DND-41 (cell line): ENCODE results near the gene IL15.
"Not testable (repeated sequence)": the region's sequence is repeated elsewhere in the genome, so short reads cannot be mapped to it uniquely, and the experiment has no call there.

ENCODE experiments used
- ATAC-seq: fragments of 200-7000 bp; cut with Tn5 transposase; 3 replicates; pipeline ENCODE4 v1.9.1; 2021; ENCODE audit warnings: low read depth; ENCODE audit not compliant: insufficient read depth
- DNase-seq: peaks from one replicate; pipeline ENCODE4 v3.0.0-alpha.2; 2020
- H2AFZ ChIP-seq: 2 replicates; pipeline ENCODE4 v1.6.0; 2012; ENCODE audit warnings: low read depth, low read length
- H3K27ac ChIP-seq: 2 replicates; pipeline ENCODE4 v1.5.1; 2012; ENCODE audit warnings: low read length, inconsistent platforms
- H3K27me3 ChIP-seq: fragments of 200-600 bp; sonication (generic); 2 replicates; pipeline ENCODE4 v1.6.0; 2012; ENCODE audit warnings: low read length, mild to moderate bottlenecking, inconsistent platforms; ENCODE audit not compliant: insufficient read depth, poor library complexity
- H3K36me3 ChIP-seq: 2 replicates; pipeline ENCODE4 v1.5.1; 2012; ENCODE audit warnings: low read length, inconsistent platforms; ENCODE audit not compliant: insufficient read depth
- H3K4me1 ChIP-seq: 2 replicates; pipeline ENCODE4 v1.5.1; 2012; ENCODE audit warnings: mild to moderate bottlenecking, low read length; ENCODE audit not compliant: insufficient read depth
- H3K4me2 ChIP-seq: 2 replicates; pipeline ENCODE4 v1.6.0; 2012; ENCODE audit warnings: mild to moderate bottlenecking, moderate library complexity, low read length, inconsistent platforms; ENCODE audit not compliant: insufficient read depth
- H3K4me3 ChIP-seq, 2 experiments: fragments of 200-600 bp in 1 of 2; shearing (Covaris generic) in 1 of 2; 2 replicates each; pipeline ENCODE4 v1.5.1; 2012 to 2016; ENCODE audit warnings: inconsistent platforms in 2 of 2, low read length in 2 of 2, mild to moderate bottlenecking in 2 of 2, low read depth in 1 of 2, moderate library complexity in 1 of 2
- H3K79me2 ChIP-seq: 2 replicates; pipeline ENCODE4 v1.6.0; 2012; ENCODE audit warnings: low read length, inconsistent platforms; ENCODE audit not compliant: insufficient read depth
- H3K9ac ChIP-seq: 2 replicates; pipeline ENCODE4 v1.6.0; 2012; ENCODE audit warnings: low read depth, mild to moderate bottlenecking, inconsistent platforms, low read length, moderate library complexity
- H3K9me3 ChIP-seq: 2 replicates; pipeline ENCODE4 v1.5.1; 2012; ENCODE audit warnings: low read length, moderate library complexity, mild to moderate bottlenecking, inconsistent platforms; ENCODE audit not compliant: insufficient read depth, severe bottlenecking
- H4K20me1 ChIP-seq: 2 replicates; pipeline ENCODE4 v1.6.0; 2012; ENCODE audit warnings: low read length; ENCODE audit not compliant: insufficient read depth
- EZH2 ChIP-seq: IDR thresholded peaks from 3 replicates; pipeline ENCODE4 v1.6.1; 2012; ENCODE audit warnings: borderline replicate concordance, low read depth, mild to moderate bottlenecking, moderate library complexity, low read length, inconsistent platforms; ENCODE audit not compliant: severe bottlenecking
- TF ChIP-seq, protein P1 (sequence below): IDR thresholded peaks from 2 replicates; pipeline ENCODE4 v1.5.1; 2012; ENCODE audit warnings: borderline replicate concordance, low read length, moderate library complexity, mild to moderate bottlenecking; ENCODE audit not compliant: poor library complexity, severe bottlenecking; ENCODE audit errors: extremely low read depth

IL15 gene

GRCh38 chr4:141730805-141731204, 94.4 kb downstream of the IL15 start:
- H4K20me1 ChIP-seq: no peaks in the 10 kb centered on the region
- H3K4me2 ChIP-seq: no peak overlapping the region
- no peak overlapping the region for H3K27ac ChIP-seq
- no peaks in the 10 kb centered on the region for H3K79me2 ChIP-seq
- ATAC-seq (no peak), DNase-seq (no peak)
- H3K36me3 ChIP-seq: no peaks in the 10 kb centered on the region
- H3K4me3 ChIP-seq: no peak overlapping the region
- H3K4me1 ChIP-seq: no peaks in the 10 kb centered on the region
- H3K9ac ChIP-seq: no peak overlapping the region
- TF ChIP-seq EZH2: no peak
- TF ChIP-seq, protein P1, sequence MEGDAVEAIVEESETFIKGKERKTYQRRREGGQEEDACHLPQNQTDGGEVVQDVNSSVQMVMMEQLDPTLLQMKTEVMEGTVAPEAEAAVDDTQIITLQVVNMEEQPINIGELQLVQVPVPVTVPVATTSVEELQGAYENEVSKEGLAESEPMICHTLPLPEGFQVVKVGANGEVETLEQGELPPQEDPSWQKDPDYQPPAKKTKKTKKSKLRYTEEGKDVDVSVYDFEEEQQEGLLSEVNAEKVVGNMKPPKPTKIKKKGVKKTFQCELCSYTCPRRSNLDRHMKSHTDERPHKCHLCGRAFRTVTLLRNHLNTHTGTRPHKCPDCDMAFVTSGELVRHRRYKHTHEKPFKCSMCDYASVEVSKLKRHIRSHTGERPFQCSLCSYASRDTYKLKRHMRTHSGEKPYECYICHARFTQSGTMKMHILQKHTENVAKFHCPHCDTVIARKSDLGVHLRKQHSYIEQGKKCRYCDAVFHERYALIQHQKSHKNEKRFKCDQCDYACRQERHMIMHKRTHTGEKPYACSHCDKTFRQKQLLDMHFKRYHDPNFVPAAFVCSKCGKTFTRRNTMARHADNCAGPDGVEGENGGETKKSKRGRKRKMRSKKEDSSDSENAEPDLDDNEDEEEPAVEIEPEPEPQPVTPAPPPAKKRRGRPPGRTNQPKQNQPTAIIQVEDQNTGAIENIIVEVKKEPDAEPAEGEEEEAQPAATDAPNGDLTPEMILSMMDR: no peak
- H3K27me3 ChIP-seq: no peaks in the 10 kb centered on the region
- H2AFZ ChIP-seq: no peak overlapping the region
- H3K9me3 ChIP-seq: no peaks in the 10 kb centered on the region

DNA sequence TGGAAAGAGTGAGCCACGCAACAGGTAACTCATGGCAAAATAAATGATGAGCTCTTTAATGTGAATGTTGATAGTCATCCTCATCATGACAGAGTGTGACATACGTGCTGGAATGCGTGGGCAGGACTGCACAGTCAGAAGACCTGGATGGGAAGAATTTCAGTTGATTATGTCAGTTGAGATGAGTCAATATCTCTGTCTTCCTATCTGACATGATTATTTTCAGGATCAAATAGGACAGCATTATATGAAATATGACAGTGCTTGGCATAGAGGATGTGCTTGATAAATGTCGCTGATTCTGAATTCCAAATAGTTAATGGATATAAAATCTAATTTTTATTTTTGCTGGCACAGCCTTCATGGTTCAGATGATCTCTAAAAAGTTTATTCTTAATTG, 95.1 kb downstream of the IL15 start:
- no peaks in the 10 kb centered on the region for H3K36me3 ChIP-seq
- H3K27ac ChIP-seq: no peak overlapping the region
- TF ChIP-seq, protein P1: no peak
- TF ChIP-seq EZH2: no peak
- H3K27me3 ChIP-seq: no peaks in the 10 kb centered on the region
- no peak for ATAC-seq
- no peak for DNase-seq
- H3K4me1 ChIP-seq: no peaks in the 10 kb centered on the region
- H3K4me3 ChIP-seq: no peak overlapping the region
- no peak overlapping the region for H2AFZ ChIP-seq
- H3K79me2 ChIP-seq: no peaks in the 10 kb centered on the region
- no peak overlapping the region for H3K9ac ChIP-seq
- H3K9me3 ChIP-seq: no peaks in the 10 kb centered on the region
- H4K20me1 ChIP-seq: no peaks in the 10 kb centered on the region
- no peak overlapping the region for H3K4me2 ChIP-seq

GRCh38 chr4:141739636-141740035, 103.3 kb downstream of the IL15 start:
- Histone ChIP-seq H3K4me1 (no peaks in the 10 kb centered on the region), H3K4me2 (no peak overlapping the region), H3K27me3 (no peaks in the 10 kb centered on the region), H3K4me3 (no peak overlapping the region), H3K9me3 (no peaks in the 10 kb centered on the region), H3K27ac (no peak overlapping the region), H3K36me3 (no peaks in the 10 kb centered on the region), H4K20me1 (no peaks in the 10 kb centered on the region), H2AFZ (no peak overlapping the region), H3K9ac (no peak overlapping the region), H3K79me2 (no peaks in the 10 kb centered on the region)
- no peak for DNase-seq
- no peak for TF ChIP-seq EZH2
- TF ChIP-seq, protein P1: no peak
- no peak for ATAC-seq

GRCh38 chr4:141746026-141746425, 109.6 kb downstream of the IL15 start:
- Histone ChIP-seq H4K20me1 (no peaks in the 10 kb centered on the region), H3K79me2 (no peaks in the 10 kb centered on the region), H3K4me2 (no peak overlapping the region), H3K9ac (no peak overlapping the region), H3K27ac (no peak overlapping the region), H3K36me3 (no peaks in the 10 kb centered on the region), H3K4me3 (no peak overlapping the region), H2AFZ (no peak overlapping the region), H3K9me3 (no peaks in the 10 kb centered on the region), H3K27me3 (no peaks in the 10 kb centered on the region), H3K4me1 (no peaks in the 10 kb centered on the region)
- DNase-seq: no peak
- TF ChIP-seq EZH2: no peak
- TF ChIP-seq, protein P1: no peak
- no peak for ATAC-seq

GRCh38 chr4:141751806-141752205, 115.4 kb downstream of the IL15 start:
- not testable (repeated sequence) for H3K27ac ChIP-seq, H4K20me1 ChIP-seq, H3K27me3 ChIP-seq, H3K36me3 ChIP-seq, H2AFZ ChIP-seq, H3K4me2 ChIP-seq, H3K9ac ChIP-seq, ATAC-seq, H3K79me2 ChIP-seq, DNase-seq, H3K9me3 ChIP-seq, H3K4me1 ChIP-seq, H3K4me3 ChIP-seq
